C4-2B (cell line): ENCODE measurements around the gene SULT4A1.

ENCODE experiments used
- H3K27ac ChIP-seq: fragments of 450-650 bp; 2 replicates; pipeline ENCODE4 v1.5.1; 2017
- CTCF ChIP-seq: fragments of 450-650 bp; conservative IDR thresholded peaks from 2 replicates; pipeline ENCODE4 v1.5.1; 2017; ENCODE audit warnings: mild to moderate bottlenecking
- ZFX ChIP-seq: fragments of 450-650 bp; IDR thresholded peaks from 2 replicates; pipeline ENCODE4 v1.6.1; 2017

SULT4A1 gene

GRCh38 chr22:43885786-43886185 lies 23.5 kb upstream of the SULT4A1 start:
- no peak for TF ChIP-seq ZFX
- TF ChIP-seq CTCF = no peak

GRCh38 chr22:43885319-43885671 lies 23.0 kb upstream of the SULT4A1 start:
- H3K27ac ChIP-seq = no peak overlapping the region
- TF ChIP-seq CTCF = peak; percentile 50
- TF ChIP-seq ZFX = no peak

More at GRCh38 chr22:43885786-43886185, 23.5 kb upstream of the SULT4A1 start:
- no peak overlapping the region for H3K27ac ChIP-seq

- TF ChIP-seq ZFX (no peak), CTCF (peak; percentile 86)
Measured at GRCh38 chr22:43884600-43885318, 22.4 kb upstream of the SULT4A1 start.

GRCh38 chr22:43883719-43884415 lies 21.6 kb upstream of the SULT4A1 start:
- TF ChIP-seq ZFX (no peak), CTCF (no peak)
- no peak overlapping the region for H3K27ac ChIP-seq

More at GRCh38 chr22:43884600-43885318, 22.4 kb upstream of the SULT4A1 start:
- no peak overlapping the region for H3K27ac ChIP-seq

- H3K27ac ChIP-seq = no peak overlapping the region
- TF ChIP-seq CTCF (peak; percentile 89), ZFX (no peak)
Measured at GRCh38 chr22:43883012-43883661, 20.8 kb upstream of the SULT4A1 start.

- TF ChIP-seq CTCF = no peak
- no peak overlapping the region for H3K27ac ChIP-seq
Measured at GRCh38 chr22:43882122-43882767, 19.9 kb upstream of the SULT4A1 start.
